Brain pericyte (primary cell): ENCODE data around the gene KLHL29.
"Not testable (repeated sequence)": the region's sequence is repeated elsewhere in the genome, so short reads cannot be mapped to it uniquely, and the experiment has no call there.

Experiments used
- DNase-seq: peaks from one replicate; pipeline ENCODE4 v3.0.0-alpha.2; 2012; ENCODE audit warnings: low read depth, low spot score

KLHL29 gene

DNA sequence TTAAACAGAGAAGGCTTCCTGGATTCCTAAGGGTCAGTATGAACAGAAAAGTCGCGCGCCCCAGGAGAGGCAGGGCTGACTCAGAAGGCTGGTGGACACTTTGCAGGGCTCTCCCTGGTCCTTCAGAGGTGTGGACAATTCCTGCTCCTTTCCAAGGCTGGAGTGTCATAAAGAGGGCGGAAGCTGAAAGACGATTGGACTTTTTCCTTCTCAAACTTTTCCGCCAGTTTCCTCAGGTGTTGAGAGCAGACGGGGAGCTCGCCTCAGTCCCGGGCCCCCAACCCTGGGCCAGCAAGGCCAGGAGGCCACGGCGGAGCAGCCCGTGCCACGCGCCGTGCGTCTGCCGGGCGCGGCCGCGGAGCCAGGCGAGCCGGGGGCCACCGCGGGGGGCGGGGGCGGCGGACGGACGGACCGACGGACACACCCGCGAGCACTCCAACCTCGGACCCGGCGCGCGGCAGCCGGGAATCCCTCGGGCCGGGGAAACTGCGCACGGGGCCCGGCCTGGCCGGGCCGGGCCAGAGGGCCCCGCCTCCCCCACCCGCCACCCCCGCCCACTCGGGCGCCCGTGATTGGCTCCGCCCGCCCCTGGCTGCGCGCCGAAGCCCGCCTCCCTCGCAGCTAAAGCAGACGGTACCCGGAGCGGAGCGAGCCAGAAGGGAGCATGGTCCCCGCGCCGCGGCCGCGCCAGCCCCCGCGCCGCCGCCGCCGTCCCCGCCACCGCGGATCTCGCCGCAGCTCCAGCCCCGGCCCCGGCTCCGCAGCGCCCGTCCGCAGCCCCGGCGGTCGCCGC is at the start of gene KLHL29:
KLHL29 (plus strand) TSS at position 629 of the 793 bp plus-strand sequence. CDS start 177,018 bp downstream, outside the sequence.
- no peak for DNase-seq

DNA sequence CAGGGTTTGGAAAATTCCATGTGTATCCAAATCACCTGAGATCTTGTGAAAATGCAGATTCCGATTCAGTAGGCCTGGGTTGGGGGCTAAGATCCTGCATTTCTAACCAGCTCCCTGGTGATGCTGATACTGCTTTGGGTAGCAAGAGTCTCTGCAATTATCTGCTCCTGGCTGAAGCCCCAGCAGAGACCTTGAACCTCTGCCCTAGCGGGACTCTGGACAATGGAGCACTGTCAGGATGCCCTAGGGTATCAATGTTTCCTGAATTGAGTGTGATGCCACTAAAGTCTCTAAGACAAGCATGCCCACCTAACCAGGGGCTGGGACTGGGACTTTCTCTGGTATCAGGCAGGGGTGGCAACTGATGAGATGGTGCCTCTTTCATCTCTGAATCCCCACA is 49.4 kb upstream of the KLHL29 start:
- DNase-seq, result no peak

DNA sequence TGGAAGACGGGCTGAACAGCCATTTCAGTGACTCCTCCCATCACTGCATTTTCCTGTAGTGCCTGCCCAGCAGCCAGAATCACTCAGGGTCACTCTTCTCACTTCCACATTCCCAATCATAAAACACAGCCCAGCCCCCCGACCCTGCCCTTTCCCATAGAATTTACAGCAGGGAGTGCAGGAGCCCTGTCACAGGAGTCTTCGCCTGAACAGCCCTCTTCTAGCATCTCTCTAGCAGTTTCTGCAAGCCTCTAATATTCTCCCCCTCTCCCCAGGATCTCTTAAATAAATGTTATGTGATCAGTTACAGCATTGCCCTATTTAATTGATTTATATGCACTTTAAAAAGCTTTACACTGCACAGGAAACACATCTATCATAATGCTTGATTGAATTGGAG is 42.9 kb upstream of the KLHL29 start:
- DNase-seq, result no peak

GRCh38 chr2:23346029-23346428 is 39.0 kb upstream of the KLHL29 start:
- no peak for DNase-seq

DNA sequence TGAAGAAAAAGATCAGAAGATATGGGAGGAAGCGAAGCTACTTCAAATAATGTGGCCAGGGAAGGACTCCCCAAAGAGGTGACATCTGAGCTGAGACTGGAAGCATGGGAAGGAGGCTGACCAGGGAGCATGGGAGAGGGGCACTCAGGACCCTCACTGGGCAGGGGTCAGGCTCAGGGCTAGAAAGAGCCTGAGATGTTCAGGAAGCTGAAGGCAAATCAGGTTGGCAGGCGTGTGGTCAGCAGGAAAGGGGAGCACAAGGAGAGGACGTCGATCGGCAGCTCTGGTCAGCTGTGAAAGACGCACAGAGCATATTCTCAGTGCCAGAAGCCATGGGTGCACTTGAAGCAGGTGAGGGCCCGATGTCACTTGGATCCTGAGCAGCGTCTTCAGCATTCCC is 38.2 kb upstream of the KLHL29 start:
- DNase-seq, result no peak

DNA sequence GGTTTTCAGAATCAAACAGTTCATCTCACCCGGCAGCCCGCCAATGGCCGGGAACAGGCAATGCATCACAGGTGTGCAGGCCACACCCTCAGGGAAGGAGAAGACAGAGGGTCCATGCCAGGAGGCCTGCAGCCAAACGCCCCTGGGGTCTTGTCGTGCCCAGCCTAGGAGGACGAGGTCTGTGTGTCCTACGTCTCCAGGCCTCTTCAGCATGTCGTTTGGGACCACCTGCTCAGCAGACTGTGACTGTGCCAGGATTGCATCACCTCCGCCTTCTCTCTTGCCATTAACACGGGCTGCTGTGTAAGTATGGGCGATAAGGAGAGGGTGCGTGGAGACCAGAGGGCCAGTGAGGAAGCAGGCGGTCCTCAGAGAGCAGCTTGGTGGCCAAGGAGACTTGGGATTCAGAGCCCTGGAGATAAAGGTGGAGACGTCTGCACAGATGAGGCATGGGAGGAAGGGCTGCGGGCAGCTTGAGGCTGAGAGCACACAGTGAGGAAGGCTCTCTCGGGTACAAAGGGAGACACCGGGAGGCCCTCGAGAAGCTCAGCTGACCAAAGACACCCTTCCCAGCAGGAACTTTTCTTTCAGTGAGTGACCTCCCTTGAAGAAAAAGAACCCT is 37.4 kb upstream of the KLHL29 start:
- DNase-seq, result no peak

GRCh38 chr2:23348093-23348481 is 36.9 kb upstream of the KLHL29 start:
- not testable (repeated sequence) for DNase-seq

DNA sequence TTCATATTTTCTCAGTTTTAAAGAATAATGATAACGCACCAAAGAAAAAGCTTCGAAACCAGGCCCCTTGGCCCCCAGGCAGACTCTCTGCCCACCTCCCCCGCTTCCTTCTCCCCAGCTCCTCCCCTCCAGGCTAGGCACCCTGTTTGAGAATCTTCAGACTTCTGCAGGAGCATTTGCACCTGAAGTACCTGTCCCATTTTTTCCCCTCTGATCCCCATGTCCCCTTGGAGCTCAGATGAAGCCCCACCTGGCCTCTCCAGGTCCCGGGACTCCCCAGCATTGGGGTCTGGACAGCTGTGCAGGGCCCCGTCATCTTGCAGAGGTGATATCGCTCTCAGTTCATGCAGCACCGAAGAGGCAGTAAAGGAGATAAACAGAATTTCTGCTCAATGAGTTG is 35.5 kb upstream of the KLHL29 start:
- no peak for DNase-seq

DNA sequence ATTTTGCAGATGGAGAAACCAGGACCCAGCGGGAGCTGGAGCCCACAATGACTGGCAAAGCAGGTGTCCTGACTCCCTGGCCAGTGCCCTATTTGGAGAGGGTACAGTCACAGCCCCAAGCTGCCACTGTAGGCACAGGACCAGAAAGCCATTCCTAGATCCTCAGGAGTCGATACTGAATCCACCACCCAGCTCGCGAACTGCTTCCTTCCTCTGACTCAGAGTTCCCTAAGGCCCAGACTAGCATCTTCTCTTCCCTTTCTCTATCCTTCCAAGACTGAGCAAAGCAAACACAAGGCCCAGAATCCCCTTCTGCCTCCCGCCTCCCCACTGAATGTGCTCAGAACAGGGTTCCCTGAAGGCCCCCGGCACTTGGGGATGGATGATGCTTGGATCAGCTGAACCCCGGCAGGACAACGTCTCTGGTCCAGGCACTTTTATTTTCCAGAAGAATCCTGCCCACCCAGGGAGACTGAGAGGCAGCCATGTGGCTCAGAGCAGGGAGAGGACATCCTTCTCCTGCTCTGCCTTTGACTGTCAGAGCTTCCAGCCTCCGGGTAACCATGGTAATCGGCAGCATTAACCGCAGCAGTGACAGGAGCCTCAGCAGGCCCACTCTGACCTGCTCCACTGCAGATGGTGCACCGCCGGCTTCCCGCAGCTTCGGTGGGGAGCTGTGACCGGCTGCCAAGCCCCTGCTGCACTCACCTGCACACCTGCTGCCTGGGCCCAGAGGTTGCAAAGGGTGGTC is 34.8 kb upstream of the KLHL29 start:
- DNase-seq, result no peak

DNA sequence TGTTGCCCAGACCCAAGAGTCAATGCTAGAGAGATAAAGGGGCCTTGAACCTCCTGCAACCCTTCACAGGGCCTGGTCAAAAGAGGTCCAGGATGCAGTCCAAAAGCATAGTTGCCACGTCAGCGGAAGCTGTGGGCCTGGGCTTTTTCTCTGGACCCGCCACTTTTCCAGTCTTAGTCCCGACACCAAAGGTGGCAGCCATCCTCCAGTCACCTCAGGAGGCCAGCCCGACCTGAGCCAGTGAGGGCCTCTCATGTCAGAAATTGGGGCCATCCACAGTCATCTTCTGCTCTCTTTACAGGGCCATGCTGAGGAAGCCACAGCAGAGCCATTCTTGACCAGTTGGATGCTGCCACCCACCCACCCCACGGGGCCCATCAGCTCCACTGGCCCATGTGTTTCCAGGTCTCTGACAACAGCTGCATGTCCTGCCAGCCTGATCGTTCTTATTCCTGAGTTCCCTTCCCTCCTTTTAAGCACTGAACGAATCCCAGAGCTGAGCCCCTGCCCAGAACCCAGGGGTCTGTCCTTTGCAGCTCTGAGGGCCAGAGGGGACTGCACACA is 34.1 kb upstream of the KLHL29 start:
- no peak for DNase-seq

- DNase-seq, result peak; percentile 40
These were observed 33.4 kb upstream of the KLHL29 start for GRCh38 chr2:23351388-23352141.

GRCh38 chr2:23354554-23354953 is 30.4 kb upstream of the KLHL29 start:
- DNase-seq, result no peak

GRCh38 chr2:23355001-23355400 is 30.0 kb upstream of the KLHL29 start:
- no peak for DNase-seq

- no peak for DNase-seq
These were observed 28.3 kb upstream of the KLHL29 start for GRCh38 chr2:23356711-23357110.

- DNase-seq, result no peak
These were observed 25.1 kb upstream of the KLHL29 start for GRCh38 chr2:23359631-23360567.

- DNase-seq, result no peak
These were observed 24.3 kb upstream of the KLHL29 start for GRCh38 chr2:23360571-23361125.

DNA sequence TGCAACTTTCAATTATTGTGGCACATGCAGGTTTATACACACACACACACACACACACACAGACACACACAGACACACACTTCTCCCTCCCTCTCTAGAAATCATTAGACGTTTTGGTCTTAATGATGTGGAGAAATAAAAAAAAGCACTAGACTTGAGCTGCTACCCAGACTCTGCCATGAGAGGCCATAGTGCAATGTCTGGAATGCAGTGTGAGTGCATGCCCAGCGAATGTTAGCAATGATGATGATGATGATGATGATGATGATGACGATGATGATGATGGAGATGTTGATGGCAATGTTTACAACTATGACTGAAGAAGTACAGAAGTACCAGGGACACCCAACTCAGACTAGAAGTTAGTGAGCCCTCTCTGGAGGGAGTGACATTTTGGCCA is 23.8 kb upstream of the KLHL29 start:
- DNase-seq, result no peak

- DNase-seq, result no peak
These were observed 21.7 kb upstream of the KLHL29 start for GRCh38 chr2:23363268-23363667.

GRCh38 chr2:23363831-23364230 is 21.1 kb upstream of the KLHL29 start:
- no peak for DNase-seq

DNA sequence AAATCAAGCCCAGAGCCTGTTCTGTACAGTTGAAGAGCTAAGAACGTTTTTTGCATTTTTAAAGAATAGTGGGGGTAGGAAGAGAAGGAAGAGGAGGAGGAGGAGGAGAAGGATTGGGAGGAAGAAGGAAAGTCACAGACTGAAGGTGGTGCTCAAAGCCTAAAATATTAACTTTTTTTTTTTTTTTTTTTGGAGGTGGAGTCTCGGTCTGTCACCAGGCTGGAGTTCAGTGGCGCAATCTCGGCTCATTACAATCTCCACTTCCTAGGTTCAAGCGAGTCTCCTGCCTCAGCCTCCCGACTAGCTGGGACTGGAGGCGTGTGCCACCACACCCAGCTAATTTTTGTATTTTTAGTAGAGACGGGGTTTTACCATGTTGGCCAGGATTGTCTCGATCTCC is 18.3 kb upstream of the KLHL29 start:
- no peak for DNase-seq
